Measurements from ENCODE around the gene METAP1D.

GRCh38 chr2:171968509-171968908 is 31.2 kb upstream of the METAP1D start:
- TF ChIP-seq, protein P1, sequence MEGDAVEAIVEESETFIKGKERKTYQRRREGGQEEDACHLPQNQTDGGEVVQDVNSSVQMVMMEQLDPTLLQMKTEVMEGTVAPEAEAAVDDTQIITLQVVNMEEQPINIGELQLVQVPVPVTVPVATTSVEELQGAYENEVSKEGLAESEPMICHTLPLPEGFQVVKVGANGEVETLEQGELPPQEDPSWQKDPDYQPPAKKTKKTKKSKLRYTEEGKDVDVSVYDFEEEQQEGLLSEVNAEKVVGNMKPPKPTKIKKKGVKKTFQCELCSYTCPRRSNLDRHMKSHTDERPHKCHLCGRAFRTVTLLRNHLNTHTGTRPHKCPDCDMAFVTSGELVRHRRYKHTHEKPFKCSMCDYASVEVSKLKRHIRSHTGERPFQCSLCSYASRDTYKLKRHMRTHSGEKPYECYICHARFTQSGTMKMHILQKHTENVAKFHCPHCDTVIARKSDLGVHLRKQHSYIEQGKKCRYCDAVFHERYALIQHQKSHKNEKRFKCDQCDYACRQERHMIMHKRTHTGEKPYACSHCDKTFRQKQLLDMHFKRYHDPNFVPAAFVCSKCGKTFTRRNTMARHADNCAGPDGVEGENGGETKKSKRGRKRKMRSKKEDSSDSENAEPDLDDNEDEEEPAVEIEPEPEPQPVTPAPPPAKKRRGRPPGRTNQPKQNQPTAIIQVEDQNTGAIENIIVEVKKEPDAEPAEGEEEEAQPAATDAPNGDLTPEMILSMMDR (IDR thresholded peaks at IDR 0.05): no peak
- no peak for TF ChIP-seq POLR2A (IDR thresholded peaks at IDR 0.05)

All from suprapubic skin (tissue), 3 donors.